SK-N-SH (cell line): ENCODE measurements around the gene CLC. TPM values are rescaled to one million over a fixed set of nuclear protein-coding genes. Genes with fewer than 3 reads are reported as not detected.

Experiments used
- CTCF ChIA-PET: fragments of 300-600, 350-600 bp; formaldehyde crosslinking; extraction: SDS; loops from one replicate; lab custom pipeline; 2021; lab: Yijun Ruan, JAX
- POLR2A ChIA-PET: fragments of 350-600 bp; sonication (Branson Sonifier 250); formaldehyde crosslinking; extraction: SDS; loops from one replicate; lab custom pipeline; 2020; ENCODE audit warnings: antibody characterized with exemption, inconsistent platforms; lab: Yijun Ruan, JAX
- DNase-seq: peaks from one replicate; pipeline ENCODE4 v3.0.0; 2012
- H2AFZ ChIP-seq: fragments of 200-600 bp; sonication (generic); 2 replicates; pipeline ENCODE4 v1.8.1; 2016; ENCODE audit warnings: antibody characterized with exemption, mild to moderate bottlenecking, low read depth
- H3F3A ChIP-seq: fragments of 200-600 bp; sonication (generic); replicated peaks from 2 replicates; pipeline ENCODE3; 2016; ENCODE audit warnings: antibody characterized with exemption, mild to moderate bottlenecking; ENCODE audit not compliant: insufficient read depth
- H3K27ac ChIP-seq, 2 experiments: fragments of 200-500 bp in 1 of 2; fragments of 200-600 bp in 1 of 2; sonication (Bioruptor generic) in 1 of 2; sonication (generic), shearing (Covaris generic) in 1 of 2; 2 replicates each; pipeline versions ENCODE4 v1.5.1 to v1.6.1; 2014 to 2016; ENCODE audit warnings: low read depth in 2 of 2, inconsistent platforms in 1 of 2, low read length in 1 of 2, mild to moderate bottlenecking in 1 of 2, mixed read lengths in 1 of 2
- H3K27me3 ChIP-seq: fragments of 200-600 bp; sonication (generic), shearing (Covaris generic); 2 replicates; pipeline ENCODE4 v1.6.1; 2016; ENCODE audit warnings: mixed run types; ENCODE audit not compliant: insufficient read depth
- H3K36me3 ChIP-seq, 2 experiments: fragments of 200-500 bp in 1 of 2; fragments of 200-600 bp in 1 of 2; sonication (Bioruptor generic) in 1 of 2; sonication (generic) in 1 of 2; replicated peaks in 1 of 2; 2 replicates each; pipeline versions ENCODE3 to v1.5.1; 2014 to 2016; ENCODE audit warnings: low read length in 1 of 2, mild to moderate bottlenecking in 1 of 2; ENCODE audit not compliant: insufficient read depth in 2 of 2, control insufficient read depth in 1 of 2
- H3K4me1 ChIP-seq, 2 experiments: fragments of 200-500 bp in 1 of 2; fragments of 200-600 bp in 1 of 2; sonication (Bioruptor generic) in 1 of 2; sonication (generic), shearing (Covaris generic) in 1 of 2; 2 replicates each; pipeline versions ENCODE4 v1.5.1 to v1.6.1; 2014 to 2016; ENCODE audit warnings: low read depth in 1 of 2, low read length in 1 of 2, mixed run types in 1 of 2; ENCODE audit not compliant: insufficient read depth in 2 of 2, control insufficient read depth in 1 of 2
- H3K4me2 ChIP-seq: fragments of 200-600 bp; sonication (generic), shearing (Covaris generic); 2 replicates; pipeline ENCODE4 v1.6.1; 2017; ENCODE audit warnings: mixed run types
- H3K4me3 ChIP-seq, 2 experiments: fragments of 200-500 bp in 1 of 2; fragments of 200-600 bp in 1 of 2; sonication (Bioruptor generic) in 1 of 2; sonication (generic), shearing (Covaris generic) in 1 of 2; 2 replicates each; pipeline versions ENCODE4 v1.5.1 to v1.8.1; 2014 to 2016; ENCODE audit warnings: low read depth in 2 of 2, inconsistent platforms in 1 of 2, low read length in 1 of 2, mild to moderate bottlenecking in 1 of 2, mixed read lengths in 1 of 2, moderate library complexity in 1 of 2
- H3K79me2 ChIP-seq: fragments of 200-600 bp; sonication (generic); 2 replicates; pipeline ENCODE4 v1.8.1; 2017; ENCODE audit warnings: mild to moderate bottlenecking; ENCODE audit not compliant: insufficient read depth
- H3K9ac ChIP-seq: fragments of 200-600 bp; sonication (generic); 2 replicates; pipeline ENCODE4 v1.6.1; 2017; ENCODE audit warnings: mixed run types
- H3K9me2 ChIP-seq: fragments of 200-600 bp; sonication (generic); 2 replicates; pipeline ENCODE4 v1.6.1; 2017; ENCODE audit warnings: mixed run types
- H3K9me3 ChIP-seq: fragments of 200-600 bp; sonication (generic); 2 replicates; pipeline ENCODE4 v1.6.1; 2017; ENCODE audit warnings: mixed run types, mild to moderate bottlenecking, moderate library complexity
- H4K20me1 ChIP-seq: fragments of 200-600 bp; sonication (generic); 2 replicates; pipeline ENCODE4 v1.6.1; 2017; ENCODE audit warnings: mild to moderate bottlenecking, mixed run types; ENCODE audit not compliant: insufficient read depth
- CTCF ChIP-seq: fragments of 200-600 bp; sonication (generic); IDR thresholded peaks from 2 replicates; pipeline ENCODE4 v1.6.1; 2017; ENCODE audit warnings: antibody characterized with exemption, mild to moderate bottlenecking, moderate library complexity
- EP300 ChIP-seq, 2 experiments: IDR thresholded peaks; 2 replicates each; pipeline versions ENCODE4 v1.4.0 to v1.6.1; 2012; ENCODE audit warnings: borderline replicate concordance in 1 of 2, low read depth in 1 of 2, low read length in 1 of 2
- EZH2phosphoT487 ChIP-seq: fragments of 200-600 bp; sonication (generic); IDR thresholded peaks from 2 replicates; pipeline ENCODE4 v1.6.1; 2017; ENCODE audit warnings: low read depth, mixed run types, mild to moderate bottlenecking, antibody characterized with exemption, moderate library complexity, borderline replicate concordance
- FOXJ3 ChIP-seq: sonication (generic); formaldehyde crosslinking; IDR thresholded peaks from 2 replicates; pipeline ENCODE4 v1.5.1; 2020; ENCODE audit warnings: mild to moderate bottlenecking, missing genetic modification reagents
- GABPA ChIP-seq: IDR thresholded peaks from 2 replicates; pipeline ENCODE4 v1.4.0; 2012; ENCODE audit warnings: low read depth, mild to moderate bottlenecking
- GATA2 ChIP-seq: sonication (generic); formaldehyde crosslinking; IDR thresholded peaks from 2 replicates; pipeline ENCODE4 v1.5.0; 2020; ENCODE audit warnings: mild to moderate bottlenecking, missing genetic modification reagents
- IRF3 ChIP-seq: fragments of 150-350 bp; IDR thresholded peaks from 2 replicates; pipeline ENCODE4 v1.6.1; 2016; ENCODE audit warnings: mild to moderate bottlenecking, low read depth, low read length
- JUND ChIP-seq: IDR thresholded peaks from 2 replicates; pipeline ENCODE4 v1.4.0; 2012
- MAX ChIP-seq: IDR thresholded peaks from 2 replicates; pipeline ENCODE4 v1.4.0; 2012; ENCODE audit warnings: low read depth
- SIN3A ChIP-seq: IDR thresholded peaks from 2 replicates; pipeline ENCODE4 v1.6.1; 2012; ENCODE audit warnings: low read depth, mild to moderate bottlenecking, low read length, moderate library complexity, borderline replicate concordance
- SMC3 ChIP-seq: IDR thresholded peaks from 2 replicates; pipeline ENCODE4 v1.6.1; 2012; ENCODE audit warnings: low read depth, low read length, improper control_type of control experiment
- TAF1 ChIP-seq: IDR thresholded peaks from 2 replicates; pipeline ENCODE4 v1.6.1; 2012; ENCODE audit warnings: low read depth, mild to moderate bottlenecking, low read length, moderate library complexity, borderline replicate concordance
- TEAD4 ChIP-seq: IDR thresholded peaks from 2 replicates; pipeline ENCODE4 v1.4.0; 2012; ENCODE audit warnings: mild to moderate bottlenecking, borderline replicate concordance; ENCODE audit not compliant: insufficient read depth
- ZBTB33 ChIP-seq: IDR thresholded peaks from 2 replicates; pipeline ENCODE4 v1.4.0; 2012; ENCODE audit warnings: low read depth, borderline replicate concordance
- WGBS: methylation state at CpG from one replicate; pipeline ENCODE4 v1.1.6; 2017; ENCODE audit warnings: low lambda C conversion rate; 5-methylcytosine and 5-hydroxymethylcytosine counted together
- polyA plus RNA-seq, 3 experiments: library from polyadenylated mRNA; depleted of rRNA; stranded (reverse); fragments of >200 nt; gene quantifications; 2 replicates each; pipeline ENCODE4 v1.2.3, GENCODE V29; 2012

The CLC gene
- polyA plus RNA-seq, 1 of the 3 experiments (the other 2 are of a cell fraction), result not detected

- TF ChIP-seq TAF1, result no peak
- no peak for TF ChIP-seq JUND
- no peak for TF ChIP-seq GATA2 (CRISPR knock-in tag)
- no peak for TF ChIP-seq SMC3
- no peak for TF ChIP-seq FOXJ3 (CRISPR knock-in tag)
These were observed 9.8 kb downstream of the CLC start (continued) for GRCh38 chr19:39728040-39728439.

- Histone ChIP-seq H3K4me1 (no peaks in the 10 kb centered on the region), H3K4me3 (no peak overlapping the region), H3K4me2 (no peak overlapping the region), H3K9me3 (no peaks in the 10 kb centered on the region), H3K27ac (no peak overlapping the region), H2AFZ (no peak overlapping the region), H4K20me1 (no peaks in the 10 kb centered on the region), H3K36me3 (no peaks in the 10 kb centered on the region), H3K9me2 (no peaks in the 10 kb centered on the region), H3F3A (no peaks in the 10 kb centered on the region), H3K79me2 (no peaks in the 10 kb centered on the region), H3K9ac (no peak overlapping the region), H3K27me3 (no peaks in the 10 kb centered on the region; the same call in 1 of the 2 replicates)
- CTCF ChIA-PET, result no interaction called here
- 11% methylated on average over 10 of the region's 10 CpGs for WGBS
- DNase-seq, result no peak
- POLR2A ChIA-PET, result no interaction called here
- TF ChIP-seq GABPA (no peak), IRF3 (no peak), GATA2 (CRISPR knock-in tag) (no peak), EP300 (IDR thresholded peaks at IDR 0.05; ENCODE audit: borderline replicate concordance in 1 of 2, low read depth in 1 of 2, low read length in 1 of 2) (no peak), ZBTB33 (no peak), TAF1 (no peak), CTCF (no peak), EZH2phosphoT487 (no peak), MAX (no peak), FOXJ3 (CRISPR knock-in tag) (no peak), SIN3A (no peak), TEAD4 (no peak), SMC3 (no peak)
These were observed 10.6 kb downstream of the CLC start for GRCh38 chr19:39727070-39727800.
